Measurements from ENCODE around the gene COL7A1. TPM values are rescaled to one million over a fixed set of nuclear protein-coding genes. Genes with fewer than 3 reads are reported as not detected.

COL7A1 gene
- total RNA-seq, 1 donor from 2014 or later, result 65.0 TPM

DNA sequence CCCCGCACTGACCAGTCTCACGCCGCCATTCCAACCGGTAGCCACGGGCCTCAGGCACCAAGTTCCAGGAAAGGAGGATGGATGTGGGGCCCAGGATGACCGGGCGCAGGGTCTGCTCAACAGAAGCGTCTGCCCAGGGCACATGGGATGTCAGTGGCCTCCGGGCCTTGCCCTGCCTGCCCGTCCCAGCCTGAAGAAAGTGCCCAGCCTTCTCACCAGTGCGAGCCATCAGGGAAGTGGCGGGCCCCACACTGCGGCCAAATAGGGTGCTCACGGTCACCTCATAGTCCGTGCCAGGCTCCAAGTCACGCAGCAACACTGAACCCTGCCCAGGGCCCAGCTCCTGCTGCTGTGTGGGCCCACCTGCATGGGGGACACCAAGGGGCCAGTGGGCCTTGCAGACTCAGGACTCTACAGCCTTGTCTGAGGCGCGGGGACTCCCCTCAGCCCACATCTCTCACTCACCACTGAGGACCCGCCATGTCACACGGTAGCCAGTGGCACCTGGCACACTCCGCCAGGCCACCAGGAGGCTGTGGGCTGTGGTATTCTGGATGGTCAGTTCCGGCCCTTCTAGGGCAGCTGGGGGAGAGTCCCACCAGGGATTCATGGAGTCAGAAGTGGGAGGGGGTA is 3.1 kb downstream of the COL7A1 start:
- no peak for DNase-seq (ENCODE audit: low spot score)

DNA sequence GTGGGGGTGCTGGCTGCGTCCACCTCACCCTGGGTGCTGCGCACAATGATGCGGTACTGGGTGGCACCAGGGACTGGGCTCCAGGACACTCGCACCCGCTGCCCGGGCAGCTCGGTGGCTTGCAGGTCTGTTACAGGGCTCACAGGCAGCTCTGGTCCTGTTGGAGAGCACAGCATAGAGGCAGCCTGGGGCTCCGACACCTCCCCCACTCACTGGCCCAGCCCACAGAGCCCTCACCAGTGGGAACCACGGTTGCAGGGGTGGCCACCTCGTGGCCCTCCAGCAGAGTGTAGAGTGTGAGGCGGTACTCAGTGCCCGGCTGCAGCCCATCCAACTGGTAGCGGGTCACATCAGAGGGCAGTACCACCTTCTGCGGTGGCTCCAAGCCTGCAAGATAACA is 3.7 kb downstream of the COL7A1 start:
- DNase-seq (ENCODE audit: low spot score), result no peak

DNA sequence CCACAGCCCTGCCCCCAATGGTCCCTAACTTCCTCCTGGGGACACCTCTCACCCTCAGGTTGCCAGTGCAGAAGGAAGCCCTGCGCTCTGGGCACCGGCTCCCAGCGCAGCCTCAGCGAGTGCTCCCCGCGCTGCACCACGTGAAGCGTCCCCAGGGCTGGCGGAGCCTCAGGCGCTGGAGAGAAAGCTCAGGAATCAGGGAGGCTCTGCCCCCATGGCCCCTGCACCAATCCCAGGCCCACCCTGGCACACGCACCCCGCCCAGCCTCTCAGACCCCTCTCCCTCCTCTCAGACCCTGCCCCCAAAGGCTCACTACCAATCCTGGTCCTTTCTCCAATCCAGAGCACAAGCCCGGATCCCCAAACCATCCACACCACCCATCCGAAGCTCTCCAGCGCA is 6.9 kb downstream of the COL7A1 start:
- DNase-seq (ENCODE audit: low spot score), result no peak

DNA sequence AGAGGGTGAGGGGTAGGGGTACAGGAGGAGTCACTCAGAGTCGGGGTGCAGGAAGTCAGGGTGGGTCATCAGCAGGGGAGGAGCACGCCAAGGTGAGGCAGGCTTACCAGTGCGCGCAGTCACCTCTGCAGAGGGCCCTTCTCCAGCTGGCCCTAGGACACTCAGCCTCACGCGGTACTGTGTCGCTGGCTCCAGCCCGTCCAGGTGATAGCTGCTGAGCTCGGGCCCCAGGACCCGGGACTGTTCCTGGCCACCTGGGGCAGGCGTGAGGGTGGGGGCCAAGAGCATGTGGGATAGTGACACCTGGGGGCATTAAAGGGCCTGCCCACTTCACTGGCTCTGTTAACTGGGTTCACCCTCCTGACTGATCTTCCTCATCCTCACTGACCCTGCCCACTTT is 7.4 kb downstream of the COL7A1 start:
- DNase-seq (ENCODE audit: low spot score), result no peak

DNA sequence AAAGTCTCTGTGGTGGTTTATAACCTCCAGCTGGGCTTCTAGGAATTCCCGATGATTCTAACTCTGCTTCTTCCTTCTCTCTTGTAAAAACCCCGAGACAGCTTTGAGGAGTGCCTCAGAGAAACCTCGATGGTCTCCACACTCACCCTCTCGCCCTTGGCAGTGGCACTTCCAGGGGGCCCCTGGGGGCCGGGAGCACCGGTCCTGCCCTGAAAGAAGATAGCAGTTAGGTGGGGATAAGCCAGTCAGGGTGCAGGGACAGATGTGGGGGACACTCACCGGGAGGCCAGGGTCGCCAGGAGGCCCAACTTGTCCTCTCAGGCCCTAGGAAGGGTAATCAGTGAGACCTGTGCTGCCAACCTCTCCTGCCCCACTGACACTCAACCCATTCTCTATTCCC is 9.7 kb downstream of the COL7A1 start:
- DNase-seq (ENCODE audit: low spot score), result no peak

DNA sequence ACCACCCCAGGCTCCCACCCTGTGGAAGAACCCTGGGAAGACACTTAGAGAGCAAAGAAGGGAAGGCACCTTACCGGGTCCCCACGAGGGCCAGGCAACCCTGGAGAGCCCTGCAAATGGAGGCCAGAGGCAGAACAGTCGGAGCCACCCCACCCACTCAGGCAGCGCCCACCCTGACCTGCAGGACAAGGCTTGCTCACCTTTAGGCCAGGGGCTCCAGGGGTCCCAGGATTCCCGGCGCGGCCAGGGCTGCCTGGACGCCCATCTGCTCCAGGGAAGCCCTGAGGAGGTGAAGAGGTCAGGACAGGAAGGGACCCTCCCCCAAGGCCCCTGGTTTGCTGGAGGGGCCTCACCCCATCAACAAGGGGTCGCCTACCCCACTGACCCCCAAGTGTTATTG is 10.3 kb downstream of the COL7A1 start:
- no peak for DNase-seq (ENCODE audit: low spot score)

DNA sequence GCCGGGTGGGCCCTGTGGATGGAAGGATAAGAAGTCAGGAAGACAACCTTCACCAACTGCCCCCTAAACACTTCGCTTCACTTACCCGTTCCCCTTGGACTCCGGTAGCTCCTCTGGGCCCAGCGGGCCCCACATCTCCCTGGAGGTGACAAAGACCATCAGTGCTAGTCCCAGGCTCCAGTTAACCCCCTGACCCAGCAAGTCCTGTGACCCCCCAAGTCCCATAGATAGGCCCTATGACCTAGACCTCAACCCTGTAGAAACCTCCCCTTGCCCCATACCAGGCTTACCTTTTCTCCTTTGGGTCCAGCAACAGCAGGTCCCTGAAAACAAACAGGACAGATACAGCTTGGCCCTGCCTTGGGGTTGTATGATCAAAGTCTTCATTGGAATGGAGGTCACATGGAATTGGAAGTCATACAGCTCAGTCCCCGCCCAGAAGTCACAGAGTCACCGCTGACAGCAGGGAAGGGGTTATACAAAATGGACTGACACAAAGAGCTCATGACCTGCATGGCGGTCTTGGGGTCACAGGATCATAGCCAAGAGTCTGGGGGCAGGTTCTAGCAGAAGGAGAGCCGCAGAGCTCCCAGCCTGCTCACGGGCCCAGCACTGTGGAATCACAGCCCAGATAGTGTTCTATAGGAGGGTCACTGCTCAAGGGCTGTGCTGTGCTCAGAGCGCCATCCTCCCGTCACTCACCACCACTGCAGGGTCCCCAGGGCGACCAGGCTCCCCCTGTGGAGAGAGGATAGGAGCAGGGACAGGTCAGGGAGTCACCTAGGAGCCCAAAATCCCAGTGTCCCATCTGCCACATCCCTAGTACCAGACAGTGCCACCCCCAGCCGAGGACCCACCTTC is 13.3 kb downstream of the COL7A1 start:
- no peak for DNase-seq (ENCODE audit: low spot score)

DNA sequence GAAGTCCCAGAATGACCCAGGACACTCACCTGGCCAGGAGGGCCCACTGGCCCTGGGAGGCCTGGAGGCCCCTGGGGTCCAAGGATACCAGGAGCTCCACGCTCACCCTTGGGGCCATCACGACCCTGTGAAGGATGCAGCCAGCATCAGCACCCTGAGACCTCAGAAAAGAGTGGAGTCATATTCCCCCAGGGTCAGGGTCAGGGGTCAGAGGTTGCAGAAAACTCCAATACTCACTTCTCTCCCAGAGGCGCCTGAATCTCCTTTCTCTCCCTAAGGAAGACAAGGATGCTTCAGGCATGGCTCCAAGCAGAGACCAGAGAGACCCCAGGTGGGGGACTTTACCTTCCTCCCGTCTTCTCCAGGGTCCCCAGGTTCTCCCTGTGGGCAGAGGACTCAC is 18.5 kb downstream of the COL7A1 start:
- no peak for DNase-seq (ENCODE audit: low spot score)

DNA sequence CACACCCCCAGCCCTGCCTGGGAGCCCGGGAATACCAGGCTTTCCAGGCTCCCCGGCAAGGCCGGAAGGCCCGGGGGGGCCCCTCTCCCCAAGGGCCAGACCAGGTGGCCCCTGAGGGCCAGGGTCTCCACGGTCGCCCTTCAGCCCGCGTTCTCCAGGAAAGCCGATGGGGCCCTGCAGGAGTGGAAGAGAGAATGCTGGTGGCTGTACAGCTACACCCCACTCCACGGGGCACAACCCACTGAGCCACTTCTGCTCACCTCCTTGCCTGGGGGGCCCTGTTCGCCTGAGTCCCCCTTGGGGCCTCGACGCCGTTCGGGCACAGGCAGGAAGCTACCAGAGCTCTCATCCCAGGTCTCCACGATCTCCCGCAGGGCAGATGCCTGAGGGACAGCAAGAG is 19.8 kb downstream of the COL7A1 start:
- DNase-seq (ENCODE audit: low spot score), result no peak

DNA sequence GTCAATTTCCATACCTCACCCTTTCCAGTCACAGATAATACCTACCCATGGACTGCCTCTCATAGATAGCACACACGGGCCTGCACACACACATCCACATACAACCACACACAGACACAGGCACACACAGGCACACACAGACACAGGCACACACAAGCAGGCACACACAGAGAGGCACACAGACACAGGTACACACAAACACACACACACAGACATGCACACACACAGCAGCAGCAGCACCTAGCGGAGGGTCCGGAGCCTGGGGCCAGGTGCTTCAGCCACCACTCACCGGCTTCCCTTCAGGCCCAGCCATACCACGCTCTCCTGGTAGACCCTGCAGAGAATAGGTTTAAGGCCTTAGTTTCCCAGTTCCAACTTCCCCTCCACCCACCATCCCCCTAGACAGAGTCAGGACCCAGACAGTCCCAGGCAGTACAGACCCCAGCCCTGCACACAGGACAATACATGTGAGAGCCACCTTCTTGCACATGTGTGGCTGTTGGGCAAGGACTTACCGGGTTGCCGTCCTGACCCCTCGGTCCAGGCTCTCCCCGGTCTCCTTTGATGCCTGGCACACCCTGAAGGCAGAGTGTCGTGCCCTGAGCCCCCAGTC is 21.1 kb downstream of the COL7A1 start:
- no peak for DNase-seq (ENCODE audit: low spot score)

DNA sequence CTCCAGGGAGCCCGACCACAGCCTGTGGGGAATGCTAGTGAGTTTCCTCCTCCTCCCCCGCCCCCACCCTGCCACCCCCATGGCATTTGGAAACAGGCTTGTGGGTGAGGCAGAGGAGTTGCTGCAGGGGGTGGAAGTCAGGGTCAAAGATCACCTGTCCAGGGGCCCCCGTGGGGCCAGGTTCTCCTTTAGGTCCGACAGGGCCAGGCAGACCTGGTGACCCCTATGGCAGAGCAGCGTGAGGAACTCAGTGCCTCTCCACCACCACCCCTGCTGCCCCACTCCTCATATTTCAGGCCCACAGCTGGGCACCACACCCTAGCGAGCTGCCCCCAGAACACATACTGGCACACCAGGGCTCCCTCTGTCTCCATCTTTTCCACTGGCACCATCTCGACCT is 22.6 kb downstream of the COL7A1 start:
- no peak for DNase-seq (ENCODE audit: low spot score)

DNA sequence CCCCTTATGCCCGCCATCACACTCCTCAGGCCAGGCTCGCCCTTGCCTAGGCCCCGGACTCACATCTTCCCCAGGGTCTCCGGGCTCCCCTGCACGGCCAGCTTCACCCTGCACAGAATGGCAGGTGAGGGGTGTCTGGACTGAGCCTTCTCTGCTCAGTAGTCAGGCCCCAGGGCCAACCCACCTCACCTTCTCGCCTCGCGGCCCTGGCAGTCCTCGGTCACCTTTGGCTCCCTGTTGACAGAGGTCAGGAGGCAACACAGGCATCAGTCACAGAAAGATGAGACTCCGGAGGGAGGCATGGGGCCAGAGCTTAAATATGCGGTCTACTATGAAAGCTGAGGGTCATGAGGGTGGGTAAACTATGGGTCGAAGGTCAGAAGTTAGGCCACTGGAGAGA is 23.2 kb downstream of the COL7A1 start:
- no peak for DNase-seq (ENCODE audit: low spot score)

DNA sequence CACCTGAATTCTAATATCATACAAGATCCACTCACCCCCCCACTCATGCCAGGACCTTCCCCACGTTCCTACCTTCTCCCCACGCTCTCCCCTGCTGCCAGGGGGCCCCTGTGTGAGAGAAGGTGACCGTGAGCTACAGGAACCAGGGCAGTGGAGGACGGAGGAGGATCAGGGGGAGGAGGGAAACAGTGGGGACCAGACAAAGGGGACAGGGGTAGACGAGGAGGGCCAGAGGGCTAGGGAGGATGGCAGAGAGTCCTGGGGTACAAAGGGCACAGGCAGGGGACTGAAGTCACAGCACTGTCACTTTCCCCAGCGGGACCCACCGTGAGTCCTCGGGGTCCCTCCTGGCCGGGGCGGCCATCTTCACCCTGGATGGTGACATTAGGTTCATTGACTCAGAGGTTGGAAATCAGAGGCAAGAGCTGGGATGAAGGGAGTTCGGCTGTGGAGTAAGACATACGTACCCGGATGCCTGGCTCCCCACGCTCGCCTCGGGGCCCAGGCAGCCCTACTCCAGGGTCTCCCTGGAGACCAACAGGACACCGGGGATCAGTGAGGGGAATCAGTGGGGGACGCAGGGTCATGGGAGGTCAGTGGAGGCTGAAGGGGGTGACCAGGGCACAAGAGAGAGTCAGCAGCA is 25.2 kb downstream of the COL7A1 start:
- no peak for DNase-seq (ENCODE audit: low spot score)

DNA sequence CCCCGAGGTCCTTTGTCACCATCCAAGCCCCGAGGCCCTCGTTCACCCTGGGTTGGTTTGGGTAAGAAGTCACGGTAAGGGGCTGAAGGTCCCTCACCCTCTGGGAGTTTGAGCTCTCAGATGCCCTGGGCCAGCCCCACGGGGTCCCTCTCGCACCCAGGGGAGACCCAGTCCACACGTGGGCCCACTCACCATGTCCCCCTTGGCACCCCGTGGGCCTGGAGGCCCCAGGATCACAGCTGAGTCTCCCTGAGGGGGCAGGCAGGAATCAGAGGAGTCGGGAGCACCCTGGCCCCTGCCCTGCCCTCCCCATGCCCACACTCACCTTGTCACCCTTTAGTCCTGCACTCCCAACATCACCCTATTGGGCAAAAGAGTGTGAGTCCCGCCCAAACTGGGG is 25.7 kb downstream of the COL7A1 start:
- DNase-seq (ENCODE audit: low spot score), result no peak

DNA sequence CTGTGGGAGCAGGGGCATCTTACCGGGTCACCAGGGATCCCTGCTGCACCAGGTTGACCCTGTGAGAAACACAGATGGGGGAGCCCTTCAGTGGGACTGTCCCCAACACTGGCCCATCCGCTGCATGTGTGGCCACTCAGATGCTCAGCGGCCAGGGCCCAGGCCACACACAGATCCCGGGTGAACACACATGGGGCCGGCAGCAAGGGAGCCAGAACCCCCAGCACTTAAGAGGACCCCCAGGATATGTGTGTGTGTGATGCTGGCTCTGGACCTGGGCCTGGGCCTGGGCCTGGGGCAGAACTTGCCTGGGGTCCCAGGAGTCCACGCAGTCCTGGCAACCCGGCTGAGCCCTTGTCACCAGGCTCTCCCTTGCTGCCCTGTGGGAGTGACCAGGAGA is 26.7 kb downstream of the COL7A1 start:
- no peak for DNase-seq (ENCODE audit: low spot score)

DNA sequence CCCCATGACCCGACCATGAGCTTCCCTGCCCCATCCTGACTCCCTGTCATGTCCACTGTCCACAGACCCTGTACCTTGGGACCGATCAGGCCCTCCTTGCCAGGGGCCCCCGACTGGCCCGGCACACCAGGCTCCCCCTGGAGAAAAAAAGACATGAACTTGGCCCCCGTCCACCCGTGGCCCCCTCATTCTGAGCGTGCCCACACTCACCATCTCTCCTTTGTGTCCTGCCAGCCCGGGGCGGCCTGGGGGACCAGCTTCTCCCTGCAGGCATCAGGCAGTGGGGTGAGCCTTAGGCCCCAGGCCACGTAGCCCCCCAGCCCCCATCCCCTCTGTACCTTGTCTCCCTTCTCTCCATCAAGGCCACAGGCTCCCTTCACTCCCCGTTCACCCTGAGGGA is 27.6 kb downstream of the COL7A1 start:
- no peak for DNase-seq (ENCODE audit: low spot score)

DNA sequence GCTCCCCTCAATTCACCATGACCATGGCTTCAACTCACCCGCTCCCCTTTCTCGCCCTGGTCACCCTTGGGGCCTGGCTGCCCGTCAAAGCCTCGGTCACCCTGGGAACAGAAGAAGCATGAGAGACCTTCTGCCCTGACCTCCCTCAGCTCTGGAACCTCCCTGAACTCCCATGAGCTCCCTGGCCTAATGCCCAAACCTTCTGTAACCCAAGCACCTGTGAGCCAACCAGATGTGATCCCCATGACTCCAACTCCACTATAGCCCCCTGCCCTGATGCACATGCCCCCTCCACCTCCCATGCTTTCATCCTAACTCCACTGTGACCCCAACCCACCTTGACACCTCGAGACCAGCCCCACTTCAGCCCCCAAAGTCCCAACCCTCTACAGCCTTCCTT is 28.0 kb downstream of the COL7A1 start:
- DNase-seq (ENCODE audit: low spot score), result no peak

DNA sequence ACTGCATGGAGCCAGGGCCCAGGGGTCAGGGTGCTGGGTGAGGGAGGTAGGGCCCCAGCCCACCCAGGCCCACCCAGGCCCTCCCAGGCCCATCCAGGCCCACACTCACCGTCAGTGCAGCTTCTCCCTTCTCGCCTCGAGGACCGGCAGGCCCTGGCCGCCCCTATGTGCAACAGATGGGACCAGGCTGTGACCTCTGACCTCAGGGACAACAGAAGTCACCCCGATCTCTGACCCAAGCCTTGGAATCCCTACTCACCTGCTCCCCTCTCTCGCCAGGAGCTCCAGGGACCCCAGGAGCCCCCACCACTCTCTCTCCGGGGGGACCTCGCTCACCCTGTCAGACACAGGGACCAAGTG is 28.7 kb downstream of the COL7A1 start:
- no peak for DNase-seq (ENCODE audit: low spot score)

DNA sequence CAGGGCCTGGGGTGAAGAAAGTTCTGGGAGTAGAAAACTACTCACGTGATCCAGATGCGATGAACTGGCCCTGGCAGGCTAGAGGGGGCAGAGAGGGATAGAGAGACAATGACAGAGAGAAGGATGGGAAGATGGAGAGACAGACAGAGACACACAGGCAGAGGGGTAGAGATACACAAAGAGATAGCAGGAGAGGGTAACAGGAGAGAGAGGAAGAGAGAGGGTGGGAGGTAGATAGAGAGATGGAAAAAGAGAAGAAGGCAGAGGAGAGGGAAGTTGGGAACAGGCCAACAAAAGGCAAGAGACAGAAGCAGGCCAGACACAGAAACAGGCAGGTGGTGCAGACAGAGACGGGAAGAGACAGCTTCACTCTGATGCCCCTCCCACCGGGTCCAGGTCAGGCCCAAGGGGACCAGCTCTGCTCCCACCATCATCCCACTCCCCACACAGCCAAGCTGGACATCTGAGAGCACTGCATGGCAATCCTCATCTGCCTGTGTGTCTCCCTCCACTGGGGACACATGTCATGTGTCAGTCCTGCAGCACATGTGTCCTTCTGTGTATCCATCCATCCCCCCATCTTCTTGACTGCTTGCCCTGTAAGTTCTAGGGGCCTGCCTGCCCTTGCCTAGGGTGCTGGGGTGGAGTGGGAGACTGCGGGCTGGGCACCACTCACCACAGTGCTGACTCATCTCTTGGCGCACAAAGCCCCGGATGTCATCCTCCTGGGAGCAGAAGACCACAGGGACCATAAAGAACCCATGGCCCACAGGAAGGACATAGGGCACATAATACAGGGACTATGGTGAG is 29.3 kb downstream of the COL7A1 start:
- no peak for DNase-seq (ENCODE audit: low spot score)

DNA sequence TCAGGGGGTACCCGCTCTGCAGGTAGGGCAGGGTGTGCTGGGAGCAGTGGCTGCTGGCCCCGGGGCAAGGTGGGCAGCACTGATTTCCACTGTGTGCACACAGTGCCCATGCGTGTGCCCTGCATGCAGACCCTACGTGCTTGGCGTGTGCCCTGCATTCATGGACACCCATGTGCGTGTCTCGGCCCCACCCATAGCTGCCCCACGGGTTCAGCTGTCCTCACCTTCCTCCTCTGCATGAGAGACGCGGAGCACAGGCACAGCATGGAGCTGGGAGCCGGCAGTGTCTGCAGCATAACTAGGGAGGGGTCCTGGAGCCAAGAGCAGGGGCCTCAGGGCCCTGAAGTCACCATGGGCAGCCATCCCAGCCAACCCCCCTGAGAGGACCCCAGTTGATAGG is 29.9 kb downstream of the COL7A1 start:
- no peak for DNase-seq (ENCODE audit: low spot score)

DNA sequence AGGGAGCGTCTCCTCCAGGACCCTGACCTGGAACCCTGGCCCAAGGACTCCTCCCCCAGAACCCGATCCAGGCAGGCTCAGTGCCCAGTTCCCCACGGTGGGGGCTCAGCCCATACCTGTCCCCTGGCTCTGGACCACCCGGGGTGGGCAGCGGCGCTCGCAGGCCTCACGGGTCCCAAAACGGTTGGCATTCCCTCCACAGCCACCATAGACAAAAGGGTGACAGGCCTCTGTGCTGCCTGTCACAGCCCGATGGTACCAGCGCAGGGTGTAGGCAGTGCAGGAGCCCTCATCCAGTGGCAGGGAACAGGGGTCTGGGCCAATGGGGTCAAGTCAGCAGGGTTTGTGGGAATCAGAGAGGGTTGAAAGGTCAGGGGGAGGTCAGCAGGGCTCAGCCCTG is 30.5 kb downstream of the COL7A1 start:
- DNase-seq (ENCODE audit: low spot score), result no peak

DNA sequence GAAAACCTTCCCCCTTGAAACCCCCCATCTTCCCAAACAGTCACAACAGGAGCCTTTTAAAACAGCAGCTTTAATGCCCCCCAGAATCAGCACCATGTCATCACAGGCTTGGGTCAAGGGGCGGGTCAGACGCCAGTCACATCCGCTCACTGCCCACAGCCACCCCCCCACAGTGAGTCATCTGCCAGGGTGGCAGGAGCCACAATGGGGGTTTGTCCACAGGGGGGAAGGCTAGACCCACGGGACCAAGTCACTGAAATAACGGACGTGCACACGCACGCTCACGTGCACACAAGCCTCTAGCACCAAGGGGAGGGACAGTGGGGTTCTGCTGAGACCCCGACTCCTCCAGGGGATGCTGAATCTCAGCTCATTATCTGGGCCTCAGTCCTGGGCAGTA is 31.1 kb downstream of the COL7A1 start:
- DNase-seq (ENCODE audit: low spot score), result no peak
